HL-60 (cell line): ENCODE measurements around the gene NFE2L3.

Source experiments
- DNase-seq, 2 experiments: peaks; one replicate each; pipeline ENCODE4 v3.0.0-alpha.2; 2010 to 2020; ENCODE audit warnings: low read depth in 1 of 2, low spot score in 1 of 2
- H3K27ac ChIP-seq: fragments of 250-450 bp; sonication (Bioruptor Pico); replicated peaks from 2 replicates; pipeline ENCODE4 v1.5.1; 2020; ENCODE audit warnings: mild to moderate bottlenecking, moderate library complexity
- H3K27me3 ChIP-seq: fragments of 250-450 bp; sonication (Bioruptor Pico); 2 replicates; pipeline ENCODE4 v1.5.1; 2021; ENCODE audit warnings: mild to moderate bottlenecking, moderate library complexity; ENCODE audit not compliant: insufficient read depth, poor library complexity, severe bottlenecking
- H3K4me3 ChIP-seq: replicated peaks from 2 replicates; pipeline ENCODE4 v1.5.1; 2011; ENCODE audit warnings: mild to moderate bottlenecking, control low read depth, low read length; ENCODE audit not compliant: insufficient read depth
- GABPA ChIP-seq: IDR thresholded peaks from 2 replicates; pipeline ENCODE4 v1.6.1; 2012; ENCODE audit warnings: low read depth
- POLR2AphosphoS5 ChIP-seq: IDR thresholded peaks from 2 replicates; pipeline ENCODE4 v1.6.1; 2012; ENCODE audit warnings: low read depth
- SPI1 ChIP-seq: IDR thresholded peaks from 2 replicates; pipeline ENCODE4 v1.6.1; 2012; ENCODE audit warnings: low read depth, mild to moderate bottlenecking, borderline replicate concordance
- TF ChIP-seq, protein P1 (sequence below): IDR thresholded peaks from 2 replicates; pipeline ENCODE4 v1.6.1; 2012; ENCODE audit warnings: low read depth; ENCODE audit not compliant: insufficient replicate concordance
- TF ChIP-seq, protein P2 (sequence below): IDR thresholded peaks from one replicate; pipeline ENCODE4 v1.5.1; 2011; ENCODE audit warnings: low read length, control low read depth, inconsistent platforms; ENCODE audit not compliant: insufficient read depth

NFE2L3 gene

DNA sequence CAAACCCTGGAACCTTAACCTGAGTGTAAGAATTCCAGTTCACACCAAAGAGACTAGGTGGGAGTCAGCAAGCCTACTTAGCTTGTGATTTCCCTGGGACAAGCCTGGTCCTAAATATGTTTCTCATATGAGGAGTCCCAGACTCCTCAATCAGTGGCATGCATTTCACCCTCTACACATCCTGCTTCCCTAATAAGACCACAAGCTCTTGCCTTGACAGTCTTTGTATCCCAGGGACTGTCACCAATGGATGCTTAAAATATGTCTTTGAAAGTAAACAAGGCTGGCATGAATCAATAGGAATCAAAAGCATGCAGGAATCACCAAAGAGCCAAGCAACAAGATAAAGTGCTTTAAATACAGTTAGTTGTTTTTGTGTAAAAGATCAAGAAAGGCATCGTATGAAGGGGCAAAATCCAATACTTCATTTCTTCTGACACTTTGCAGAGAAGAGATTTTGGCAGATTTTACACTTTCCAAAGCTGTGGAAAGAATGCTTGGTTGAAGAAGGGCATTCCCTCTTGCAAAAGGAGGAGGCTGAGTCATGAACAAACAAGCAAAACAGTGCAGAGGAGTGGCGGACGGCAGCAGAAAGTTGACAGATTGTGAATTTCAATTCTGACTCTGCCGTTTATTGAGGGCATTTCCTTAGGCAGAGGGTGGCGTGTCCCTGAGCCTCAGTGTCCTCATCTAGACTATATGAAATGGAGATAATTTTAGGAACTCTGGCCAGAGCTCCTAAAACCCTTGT, 8.5 kb upstream of the NFE2L3 start:
- H3K4me3 ChIP-seq: no peak overlapping the region
- DNase-seq: no peak
- H3K27ac ChIP-seq: no peak overlapping the region
- TF ChIP-seq, protein P1, sequence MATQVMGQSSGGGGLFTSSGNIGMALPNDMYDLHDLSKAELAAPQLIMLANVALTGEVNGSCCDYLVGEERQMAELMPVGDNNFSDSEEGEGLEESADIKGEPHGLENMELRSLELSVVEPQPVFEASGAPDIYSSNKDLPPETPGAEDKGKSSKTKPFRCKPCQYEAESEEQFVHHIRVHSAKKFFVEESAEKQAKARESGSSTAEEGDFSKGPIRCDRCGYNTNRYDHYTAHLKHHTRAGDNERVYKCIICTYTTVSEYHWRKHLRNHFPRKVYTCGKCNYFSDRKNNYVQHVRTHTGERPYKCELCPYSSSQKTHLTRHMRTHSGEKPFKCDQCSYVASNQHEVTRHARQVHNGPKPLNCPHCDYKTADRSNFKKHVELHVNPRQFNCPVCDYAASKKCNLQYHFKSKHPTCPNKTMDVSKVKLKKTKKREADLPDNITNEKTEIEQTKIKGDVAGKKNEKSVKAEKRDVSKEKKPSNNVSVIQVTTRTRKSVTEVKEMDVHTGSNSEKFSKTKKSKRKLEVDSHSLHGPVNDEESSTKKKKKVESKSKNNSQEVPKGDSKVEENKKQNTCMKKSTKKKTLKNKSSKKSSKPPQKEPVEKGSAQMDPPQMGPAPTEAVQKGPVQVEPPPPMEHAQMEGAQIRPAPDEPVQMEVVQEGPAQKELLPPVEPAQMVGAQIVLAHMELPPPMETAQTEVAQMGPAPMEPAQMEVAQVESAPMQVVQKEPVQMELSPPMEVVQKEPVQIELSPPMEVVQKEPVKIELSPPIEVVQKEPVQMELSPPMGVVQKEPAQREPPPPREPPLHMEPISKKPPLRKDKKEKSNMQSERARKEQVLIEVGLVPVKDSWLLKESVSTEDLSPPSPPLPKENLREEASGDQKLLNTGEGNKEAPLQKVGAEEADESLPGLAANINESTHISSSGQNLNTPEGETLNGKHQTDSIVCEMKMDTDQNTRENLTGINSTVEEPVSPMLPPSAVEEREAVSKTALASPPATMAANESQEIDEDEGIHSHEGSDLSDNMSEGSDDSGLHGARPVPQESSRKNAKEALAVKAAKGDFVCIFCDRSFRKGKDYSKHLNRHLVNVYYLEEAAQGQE: no peak
- TF ChIP-seq GABPA (no peak), POLR2AphosphoS5 (no peak), SPI1 (no peak)
- TF ChIP-seq, protein P2, sequence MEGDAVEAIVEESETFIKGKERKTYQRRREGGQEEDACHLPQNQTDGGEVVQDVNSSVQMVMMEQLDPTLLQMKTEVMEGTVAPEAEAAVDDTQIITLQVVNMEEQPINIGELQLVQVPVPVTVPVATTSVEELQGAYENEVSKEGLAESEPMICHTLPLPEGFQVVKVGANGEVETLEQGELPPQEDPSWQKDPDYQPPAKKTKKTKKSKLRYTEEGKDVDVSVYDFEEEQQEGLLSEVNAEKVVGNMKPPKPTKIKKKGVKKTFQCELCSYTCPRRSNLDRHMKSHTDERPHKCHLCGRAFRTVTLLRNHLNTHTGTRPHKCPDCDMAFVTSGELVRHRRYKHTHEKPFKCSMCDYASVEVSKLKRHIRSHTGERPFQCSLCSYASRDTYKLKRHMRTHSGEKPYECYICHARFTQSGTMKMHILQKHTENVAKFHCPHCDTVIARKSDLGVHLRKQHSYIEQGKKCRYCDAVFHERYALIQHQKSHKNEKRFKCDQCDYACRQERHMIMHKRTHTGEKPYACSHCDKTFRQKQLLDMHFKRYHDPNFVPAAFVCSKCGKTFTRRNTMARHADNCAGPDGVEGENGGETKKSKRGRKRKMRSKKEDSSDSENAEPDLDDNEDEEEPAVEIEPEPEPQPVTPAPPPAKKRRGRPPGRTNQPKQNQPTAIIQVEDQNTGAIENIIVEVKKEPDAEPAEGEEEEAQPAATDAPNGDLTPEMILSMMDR: no peak
- no peaks in the 10 kb centered on the region for H3K27me3 ChIP-seq

DNA sequence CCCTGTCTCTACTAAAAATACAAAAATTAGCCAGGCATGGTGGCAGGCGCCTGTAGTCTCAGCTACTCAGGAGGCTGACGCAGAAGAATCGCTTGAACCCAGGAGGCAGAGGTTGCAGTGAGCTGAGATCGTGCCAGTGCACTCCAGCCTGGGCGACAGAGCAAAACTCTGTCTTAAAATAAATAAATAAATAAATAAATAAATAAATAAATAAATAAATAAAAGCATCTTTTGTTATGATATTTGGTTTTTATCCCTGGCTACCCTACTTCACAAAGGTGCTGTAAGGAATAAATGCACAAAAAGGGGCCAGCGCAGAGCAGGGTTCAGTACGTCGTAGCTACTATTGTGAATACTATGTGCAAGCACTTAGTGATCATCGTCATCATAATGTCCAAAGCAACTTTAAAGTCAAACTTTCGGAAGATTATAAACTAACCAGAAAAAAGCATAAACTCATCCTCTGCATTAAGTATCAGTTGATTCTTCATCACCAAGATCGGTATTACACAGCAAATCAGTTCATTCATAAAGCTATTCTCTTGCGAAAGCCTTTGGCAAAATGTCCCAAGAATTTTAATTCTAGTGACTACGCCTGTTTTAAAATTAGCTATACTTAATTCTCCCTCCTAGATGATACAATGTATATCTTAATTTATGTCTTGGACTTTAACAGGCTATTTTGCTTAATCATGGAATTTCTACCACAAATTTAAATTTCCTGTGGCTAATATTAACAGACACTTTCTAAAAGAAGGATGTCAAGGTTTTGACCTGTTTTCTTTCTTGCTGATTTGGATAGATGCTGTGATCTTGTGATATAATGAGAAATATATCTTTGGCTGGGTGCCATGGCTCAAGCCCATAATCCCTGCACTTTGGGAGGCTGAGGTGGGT, 7.6 kb upstream of the NFE2L3 start:
- Histone ChIP-seq H3K27ac (no peak overlapping the region), H3K27me3 (no peaks in the 10 kb centered on the region), H3K4me3 (no peak overlapping the region)
- DNase-seq: no peak
- TF ChIP-seq, protein P1: no peak
- TF ChIP-seq, protein P2: no peak
- TF ChIP-seq GABPA: no peak
- TF ChIP-seq POLR2AphosphoS5: no peak
- no peak for TF ChIP-seq SPI1

DNA sequence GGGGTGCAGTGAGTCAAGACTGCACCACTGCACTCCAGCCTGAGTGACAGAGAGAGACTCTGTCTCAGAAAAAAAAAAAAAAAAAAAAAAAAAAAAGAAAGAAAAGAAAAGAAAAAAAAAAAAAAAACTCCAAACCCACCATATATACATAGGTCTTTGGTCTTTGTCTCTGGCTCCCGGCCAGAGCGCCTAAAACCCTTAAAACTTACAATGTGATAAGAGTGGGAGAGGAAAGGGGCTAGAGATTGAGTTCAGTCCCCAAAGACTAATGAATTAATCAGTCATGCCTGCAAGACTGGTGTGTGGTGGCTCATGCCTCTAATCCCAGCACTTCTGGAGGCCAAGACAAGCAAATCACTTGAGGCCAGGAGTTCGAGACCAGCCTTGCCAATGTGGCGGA, 6.8 kb upstream of the NFE2L3 start:
- H3K4me3 ChIP-seq: no peak overlapping the region
- TF ChIP-seq, protein P2: no peak
- no peak for TF ChIP-seq POLR2AphosphoS5
- no peak for TF ChIP-seq GABPA
- TF ChIP-seq SPI1: no peak
- TF ChIP-seq, protein P1: no peak
- no peaks in the 10 kb centered on the region for H3K27me3 ChIP-seq
- no peak overlapping the region for H3K27ac ChIP-seq
- no peak for DNase-seq
